Hepatocyte (in vitro differentiated cells): Measurements from ENCODE around the gene RRM1. TPM values are rescaled to one million over a fixed set of nuclear protein-coding genes. Genes with fewer than 3 reads are reported as not detected.

Experiments
- DNase-seq: peaks from one replicate; pipeline ENCODE4 v3.0.0-alpha.2; 2016; ENCODE audit warnings: low spot score
- H2AFZ ChIP-seq: fragments of 200-600 bp; sonication (generic); 2 replicates; pipeline ENCODE4 v1.6.0; 2016; ENCODE audit warnings: antibody characterized with exemption, mild to moderate bottlenecking
- H3K27ac ChIP-seq: fragments of 200-600 bp; sonication (generic); 2 replicates; pipeline ENCODE4 v1.5.1; 2016; ENCODE audit warnings: mild to moderate bottlenecking
- H3K27me3 ChIP-seq: fragments of 200-600 bp; sonication (generic); 2 replicates; pipeline ENCODE4 v1.6.1; 2016
- H3K36me3 ChIP-seq: fragments of 200-600 bp; sonication (generic); replicated peaks from 2 replicates; pipeline ENCODE4 v1.5.1; 2016; ENCODE audit warnings: low read depth; ENCODE audit not compliant: insufficient read depth
- H3K4me1 ChIP-seq: fragments of 200-600 bp; sonication (generic); 2 replicates; pipeline ENCODE4 v1.5.1; 2016; ENCODE audit warnings: mild to moderate bottlenecking, moderate library complexity; ENCODE audit not compliant: insufficient read depth
- H3K4me2 ChIP-seq: fragments of 200-600 bp; sonication (generic); 2 replicates; pipeline ENCODE4 v1.6.0; 2016
- H3K4me3 ChIP-seq: fragments of 200-600 bp; sonication (generic); 2 replicates; pipeline ENCODE4 v1.5.1; 2016; ENCODE audit warnings: mild to moderate bottlenecking
- H3K79me2 ChIP-seq: fragments of 200-600 bp; sonication (generic); 2 replicates; pipeline ENCODE4 v1.6.0; 2017; ENCODE audit warnings: mild to moderate bottlenecking
- H3K9me2 ChIP-seq: fragments of 200-600 bp; sonication (generic); replicated peaks from 2 replicates; pipeline ENCODE4 v1.6.0; 2017; ENCODE audit warnings: mild to moderate bottlenecking; ENCODE audit not compliant: insufficient read depth
- H3K9me3 ChIP-seq: fragments of 200-600 bp; sonication (generic); 2 replicates; pipeline ENCODE4 v1.5.1; 2016; ENCODE audit warnings: low read depth, mild to moderate bottlenecking
- H4K20me1 ChIP-seq: fragments of 200-600 bp; sonication (generic); 2 replicates; pipeline ENCODE4 v1.6.0; 2016; ENCODE audit warnings: mild to moderate bottlenecking; ENCODE audit not compliant: insufficient read depth, poor library complexity, severe bottlenecking
- CTCF ChIP-seq: fragments of 200-600 bp; sonication (generic); IDR thresholded peaks from 2 replicates; pipeline ENCODE4 v1.5.1; 2016; ENCODE audit warnings: antibody characterized with exemption, mild to moderate bottlenecking; ENCODE audit not compliant: poor library complexity
- EZH2 ChIP-seq: fragments of 200-600 bp; sonication (generic); IDR thresholded peaks from 2 replicates; pipeline ENCODE4 v1.6.1; 2016; ENCODE audit warnings: antibody characterized with exemption, mild to moderate bottlenecking, borderline replicate concordance
- EZH2phosphoT487 ChIP-seq: fragments of 200-600 bp; sonication (generic); IDR thresholded peaks from one replicate; pipeline ENCODE4 v1.6.1; 2018; ENCODE audit warnings: antibody characterized with exemption, mild to moderate bottlenecking, low read depth, moderate library complexity; ENCODE audit not compliant: unreplicated experiment, severe bottlenecking
- WGBS: methylation state at CpG from one replicate; pipeline ENCODE4 v1.1.6; 2016; ENCODE audit warnings: low lambda C conversion rate; ENCODE audit errors: missing lambda C conversion rate; 5-methylcytosine and 5-hydroxymethylcytosine counted together
- polyA plus RNA-seq: library from polyadenylated mRNA; unstranded; fragments of >200 nt; fragmentation: Nextera tagmentation; extraction: Ambion mirVana; gene quantifications from 2 replicates; pipeline ENCODE4 v1.2.1, GENCODE V29; 2016
- total RNA-seq: library from RNA; depleted of rRNA; stranded (reverse); fragments of >200 nt; gene quantifications from 2 replicates; pipeline ENCODE4 v1.2.3, GENCODE V29; 2014

The RRM1 gene
- total and polyA plus RNA-seq, 2 experiments from 2014 or later, result 25.9 to 34.5 TPM

- Histone ChIP-seq H4K20me1 (no peaks in the 10 kb centered on the region), H3K27ac (no peak overlapping the region), H2AFZ (no peak overlapping the region), H3K79me2 (no peaks in the 10 kb centered on the region), H3K9me2 (no peaks in the 10 kb centered on the region), H3K36me3 (no peaks in the 10 kb centered on the region), H3K27me3 (no peaks in the 10 kb centered on the region), H3K4me3 (no peak overlapping the region), H3K9me3 (no peaks in the 10 kb centered on the region), H3K4me1 (no peaks in the 10 kb centered on the region), H3K4me2 (no peak overlapping the region)
- no peak for TF ChIP-seq EZH2
- no peak for TF ChIP-seq EZH2phosphoT487
- no peak for TF ChIP-seq CTCF
- no peak for DNase-seq
- 85% methylated on average over 14 of the region's 14 CpGs for WGBS
These were observed 88.9 kb downstream of the RRM1 start for GRCh38 chr11:4183410-4184057.

GRCh38 chr11:4184163-4184916, 89.7 kb downstream of the RRM1 start:
- Histone ChIP-seq H3K27ac (no peak overlapping the region), H3K9me2 (no peaks in the 10 kb centered on the region), H3K4me2 (no peak overlapping the region), H3K36me3 (no peaks in the 10 kb centered on the region), H3K4me1 (no peaks in the 10 kb centered on the region), H2AFZ (no peak overlapping the region), H3K27me3 (no peaks in the 10 kb centered on the region), H4K20me1 (no peaks in the 10 kb centered on the region), H3K9me3 (no peaks in the 10 kb centered on the region), H3K79me2 (no peaks in the 10 kb centered on the region), H3K4me3 (no peak overlapping the region)
- no peak for DNase-seq
- 71% methylated on average over 7 of the region's 7 CpGs for WGBS
- TF ChIP-seq EZH2 (no peak), EZH2phosphoT487 (no peak), CTCF (no peak)

- TF ChIP-seq EZH2phosphoT487, result no peak
- TF ChIP-seq CTCF, result no peak
- no peak for TF ChIP-seq EZH2
- H2AFZ ChIP-seq, result no peak overlapping the region
- DNase-seq, result no peak
- WGBS, result 77% methylated on average over 3 of the region's 3 CpGs
- no peak overlapping the region for H3K4me3 ChIP-seq
- no peaks in the 10 kb centered on the region for H3K27me3 ChIP-seq
- no peaks in the 10 kb centered on the region for H3K4me1 ChIP-seq
- no peaks in the 10 kb centered on the region for H4K20me1 ChIP-seq
- no peaks in the 10 kb centered on the region for H3K9me2 ChIP-seq
- no peaks in the 10 kb centered on the region for H3K9me3 ChIP-seq
- H3K4me2 ChIP-seq, result no peak overlapping the region
- H3K79me2 ChIP-seq, result no peaks in the 10 kb centered on the region
- H3K36me3 ChIP-seq, result no peaks in the 10 kb centered on the region
- no peak overlapping the region for H3K27ac ChIP-seq
These were observed 91.0 kb downstream of the RRM1 start for GRCh38 chr11:4185561-4185960.
